GM18951 (cell line): ENCODE data around the gene STAT4.

Experiments used
- POLR2A ChIP-seq: IDR thresholded peaks from 4 replicates; pipeline ENCODE4 v1.6.1; 2011; ENCODE audit warnings: mild to moderate bottlenecking; ENCODE audit not compliant: insufficient read length, insufficient read depth; ENCODE audit errors: extremely low read depth
- in situ Hi-C: fragments of 300-500 bp; cut with MboI; formaldehyde crosslinking; loops from one replicate; pipeline ENCODE4 v1.12.0; 2022; ENCODE audit warnings: low sequenced_read_pairs, mixed read lengths, inconsistent platforms; ENCODE audit not compliant: unreplicated experiment

STAT4 gene

DNA sequence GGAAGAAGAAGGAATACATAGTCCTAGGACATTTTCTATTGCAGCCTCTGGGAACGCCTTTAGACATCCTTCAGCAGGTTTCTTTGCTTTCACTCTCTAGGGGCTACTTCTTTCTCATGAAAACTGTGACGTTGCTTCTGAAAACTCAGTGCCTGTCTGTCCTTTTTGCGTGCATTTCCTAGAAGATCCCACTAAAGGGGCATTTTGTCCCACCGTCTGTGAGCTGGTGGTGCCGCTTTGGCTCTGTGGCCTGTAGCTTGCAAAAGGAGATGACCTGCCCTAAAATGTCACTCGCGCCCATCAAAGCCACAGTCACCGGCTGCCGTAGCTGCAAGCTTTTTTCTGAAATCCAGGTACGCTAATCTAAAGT, 579 bp downstream of the STAT4 start:
- TF ChIP-seq POLR2A: no peak
- in situ Hi-C loops: no loop called here

DNA sequence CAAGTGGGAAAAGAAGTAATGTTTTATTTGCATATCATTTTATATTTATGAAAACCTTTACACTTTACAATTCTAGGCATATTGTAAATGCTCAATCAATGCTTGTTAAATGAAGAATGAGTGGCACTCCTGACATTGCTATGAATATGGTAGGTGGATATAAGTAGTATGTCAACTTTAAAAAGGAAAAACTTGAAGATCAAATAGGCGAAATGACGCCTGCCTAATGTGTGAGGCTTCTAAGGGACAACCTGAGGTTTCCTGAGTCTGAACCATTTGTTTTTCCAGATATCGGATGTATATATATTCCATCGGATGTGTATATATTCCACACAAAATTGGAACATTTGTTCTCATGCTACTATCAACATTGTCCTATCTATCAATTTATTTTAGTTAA, 1.4 kb downstream of the STAT4 start:
- no peak for TF ChIP-seq POLR2A
- in situ Hi-C loops: loop anchor here (5.0 to 10.0 kb wide), 2 partner anchors 77 to 95 kb away; no protein-coding TSS in a partner anchor

DNA sequence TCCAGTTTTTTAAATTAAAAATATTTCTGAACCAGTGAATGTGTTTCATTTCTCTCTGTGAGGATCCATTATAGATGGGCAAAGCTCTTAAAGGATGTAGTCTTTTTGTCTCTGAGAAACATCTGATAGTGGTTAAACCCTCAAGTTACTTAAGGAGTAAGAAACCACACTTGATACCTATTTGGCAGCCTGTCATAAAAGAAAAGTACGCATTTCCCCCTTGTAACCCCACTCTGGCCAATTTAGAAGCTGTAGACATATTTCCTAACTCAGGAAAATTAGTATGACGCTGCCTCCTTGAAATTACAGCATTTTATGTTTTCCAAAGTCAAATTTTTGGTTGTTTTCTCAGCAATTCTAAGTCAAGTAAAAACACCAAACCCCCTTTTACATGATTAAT, 2.0 kb downstream of the STAT4 start:
- in situ Hi-C loops: loop anchor here (5.0 to 10.0 kb wide), 2 partner anchors 76 to 94 kb away; no protein-coding TSS in a partner anchor

DNA sequence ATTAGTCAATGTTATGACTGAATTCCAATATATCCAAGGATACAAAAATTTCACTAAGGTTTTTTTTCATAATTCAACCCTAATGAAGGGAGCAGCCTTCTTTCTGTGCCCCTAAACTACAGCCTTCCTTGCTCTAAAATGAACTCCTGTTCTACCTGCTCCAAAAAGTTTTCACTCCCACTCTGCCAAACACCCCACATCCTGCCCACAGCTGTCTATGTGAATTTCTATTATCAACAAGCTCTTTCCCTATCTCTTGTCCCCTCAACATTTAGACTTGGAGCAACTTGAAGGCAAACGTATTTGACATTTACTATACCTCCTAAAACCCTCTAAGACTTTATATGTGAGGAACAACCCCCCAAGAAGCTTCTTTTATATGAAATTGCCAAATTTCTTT, 2.5 kb downstream of the STAT4 start:
- no peak for TF ChIP-seq POLR2A
- in situ Hi-C loops: loop anchor here (5.0 to 10.0 kb wide), 2 partner anchors 76 to 93 kb away; no protein-coding TSS in a partner anchor

More for the DNA sequence above, 2.0 kb downstream of the STAT4 start:
- TF ChIP-seq POLR2A: no peak

DNA sequence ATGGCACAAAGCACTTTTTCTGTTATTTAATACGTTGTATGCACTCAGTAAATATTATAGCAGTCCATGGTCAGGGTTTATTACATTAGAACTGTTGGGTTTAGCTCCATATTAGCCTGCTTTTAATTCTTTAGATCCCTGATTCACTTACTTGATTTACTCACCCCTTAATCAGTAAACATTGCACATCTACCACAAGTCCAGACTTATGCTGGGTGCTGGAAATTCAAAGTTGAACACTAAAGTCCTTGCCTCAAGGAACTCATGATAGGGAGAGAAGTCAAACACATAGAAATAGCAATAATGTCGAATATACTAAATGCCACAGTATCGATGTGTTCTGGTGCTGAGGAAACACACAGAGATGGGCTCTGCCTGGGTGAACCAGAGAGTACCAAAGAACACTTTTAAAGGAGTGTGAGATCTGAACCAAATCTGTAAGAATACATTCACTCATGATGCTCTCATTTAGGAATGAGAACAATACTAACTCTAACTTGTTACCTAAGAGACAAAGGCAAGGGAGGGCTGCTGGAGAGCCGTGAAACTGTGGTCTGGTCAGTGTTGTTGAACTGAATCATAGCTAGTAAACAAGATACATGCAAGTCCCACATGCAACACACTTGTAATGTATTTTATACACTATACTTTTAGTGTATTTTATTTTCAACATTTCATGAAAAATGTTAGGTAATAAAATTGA, 4.9 kb downstream of the STAT4 start:
- in situ Hi-C loops: loop anchor here (5.0 to 10.0 kb wide), 2 partner anchors 74 to 91 kb away; no protein-coding TSS in a partner anchor
- TF ChIP-seq POLR2A: no peak

DNA sequence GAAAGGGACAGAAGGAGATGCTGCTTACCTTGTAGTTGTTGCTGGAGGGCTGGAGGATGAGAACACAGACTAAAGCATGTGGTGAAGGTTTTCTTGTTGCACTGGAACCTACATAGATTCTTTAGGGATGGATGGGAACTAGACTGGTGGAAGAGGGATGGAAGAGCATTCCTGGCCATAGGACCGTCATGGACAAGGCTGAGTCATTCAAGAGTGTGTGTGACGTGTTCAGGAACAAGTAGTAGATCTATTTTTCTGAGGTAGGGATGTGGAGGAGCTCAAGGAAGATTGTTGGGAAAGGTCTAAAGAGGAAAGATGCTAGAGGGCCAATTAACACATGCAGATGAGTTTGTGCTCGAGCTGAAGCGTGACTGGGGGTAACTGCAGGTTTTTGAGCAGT, 6.6 kb downstream of the STAT4 start:
- in situ Hi-C loops: loop anchor here (10.0 kb wide), 1 partner anchor 89 kb away; no protein-coding TSS in a partner anchor
- no peak for TF ChIP-seq POLR2A

DNA sequence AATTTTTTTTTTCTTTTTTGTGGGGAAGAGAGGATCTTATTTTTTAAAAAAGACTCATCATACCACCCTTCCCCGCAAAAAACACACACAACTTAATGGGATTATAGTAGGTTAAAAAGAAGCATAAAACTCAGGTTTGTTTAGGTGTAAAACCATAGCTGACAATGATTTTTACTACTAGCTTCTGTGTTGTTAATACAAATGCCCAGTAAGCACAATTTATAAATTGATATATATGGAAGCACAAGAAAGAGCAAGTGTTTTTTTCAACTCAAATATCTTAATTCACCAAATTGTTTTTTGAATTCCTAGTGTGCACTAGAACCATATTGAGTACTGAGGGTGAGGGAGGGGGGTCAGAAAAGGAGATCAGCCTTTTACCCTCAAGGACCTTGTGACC, 7.0 kb downstream of the STAT4 start:
- in situ Hi-C loops: loop anchor here (10.0 kb wide), 1 partner anchor 89 kb away; no protein-coding TSS in a partner anchor
- TF ChIP-seq POLR2A: no peak

DNA sequence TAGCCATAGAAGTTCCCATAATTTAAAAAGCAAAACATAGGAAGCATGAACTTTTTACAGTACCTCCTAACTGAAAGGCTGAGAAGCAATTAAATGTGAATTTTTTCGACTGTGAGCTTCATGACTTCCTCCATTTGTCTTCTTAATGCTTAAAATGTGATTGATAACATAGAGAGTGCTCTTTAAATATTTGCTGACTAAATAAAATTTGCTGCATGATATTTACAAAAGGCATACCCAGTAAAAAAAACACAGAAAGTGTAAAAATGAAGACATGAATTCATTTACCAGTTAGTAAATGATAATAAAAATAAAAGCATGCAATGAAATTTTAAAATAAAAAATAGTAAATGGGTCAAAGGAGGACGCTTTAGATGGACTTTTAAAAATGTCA, 21.9 kb downstream of the STAT4 start:
- TF ChIP-seq POLR2A: no peak
- in situ Hi-C loops: no loop called here

DNA sequence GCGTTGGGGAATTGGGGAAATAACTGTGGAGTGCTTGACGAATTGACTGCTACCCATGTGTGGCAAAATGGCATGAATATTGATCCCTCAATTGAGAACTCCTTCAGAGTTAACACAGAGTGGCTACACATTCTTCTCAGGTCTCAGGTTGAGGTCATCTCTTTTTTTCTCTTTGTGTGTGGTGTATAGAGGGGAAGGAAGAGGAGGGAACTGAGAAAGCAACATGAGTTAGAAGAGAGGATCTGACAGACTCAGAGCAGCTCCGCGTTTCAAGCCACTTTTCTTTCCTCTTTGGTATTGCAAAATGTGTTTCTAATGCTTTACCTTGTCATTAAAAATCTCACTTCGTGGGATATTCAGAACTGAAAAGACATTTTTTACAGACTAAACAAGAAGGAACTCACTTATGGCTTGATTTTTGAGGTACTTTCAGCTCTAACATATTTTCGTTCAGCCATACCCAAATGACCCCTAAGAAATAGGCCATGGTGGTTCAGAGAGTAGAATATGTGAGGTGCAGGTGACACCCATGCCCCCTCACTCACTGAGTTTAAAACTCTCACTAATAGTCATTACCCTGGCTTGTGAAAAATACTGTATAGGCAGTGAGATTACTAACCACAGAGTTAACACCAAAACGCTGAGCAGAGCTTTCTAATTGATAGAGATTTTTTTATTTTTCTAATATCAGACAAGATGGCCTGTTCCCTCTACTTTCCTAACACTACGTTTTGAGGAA, 22.5 kb downstream of the STAT4 start:
- no peak for TF ChIP-seq POLR2A
- in situ Hi-C loops: no loop called here

DNA sequence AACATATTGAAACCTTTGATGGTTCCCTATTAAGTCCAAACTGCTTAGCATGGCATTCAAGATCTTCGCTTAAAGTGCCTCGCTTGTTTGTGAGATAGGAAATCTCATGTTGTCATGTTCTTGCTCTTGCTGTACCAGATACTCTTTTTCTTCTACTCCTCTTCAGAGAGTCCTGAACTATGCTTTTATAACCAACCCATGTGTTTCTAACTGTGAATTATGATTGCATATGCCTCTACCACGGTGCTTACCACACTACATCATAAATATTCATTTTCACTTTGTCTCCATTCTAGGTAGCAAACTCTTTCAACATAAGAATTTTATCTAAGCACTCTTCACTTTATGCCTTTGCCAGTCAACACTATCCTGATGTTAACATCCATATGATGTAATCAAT, 23.6 kb downstream of the STAT4 start:
- TF ChIP-seq POLR2A: no peak
- in situ Hi-C loops: no loop called here

DNA sequence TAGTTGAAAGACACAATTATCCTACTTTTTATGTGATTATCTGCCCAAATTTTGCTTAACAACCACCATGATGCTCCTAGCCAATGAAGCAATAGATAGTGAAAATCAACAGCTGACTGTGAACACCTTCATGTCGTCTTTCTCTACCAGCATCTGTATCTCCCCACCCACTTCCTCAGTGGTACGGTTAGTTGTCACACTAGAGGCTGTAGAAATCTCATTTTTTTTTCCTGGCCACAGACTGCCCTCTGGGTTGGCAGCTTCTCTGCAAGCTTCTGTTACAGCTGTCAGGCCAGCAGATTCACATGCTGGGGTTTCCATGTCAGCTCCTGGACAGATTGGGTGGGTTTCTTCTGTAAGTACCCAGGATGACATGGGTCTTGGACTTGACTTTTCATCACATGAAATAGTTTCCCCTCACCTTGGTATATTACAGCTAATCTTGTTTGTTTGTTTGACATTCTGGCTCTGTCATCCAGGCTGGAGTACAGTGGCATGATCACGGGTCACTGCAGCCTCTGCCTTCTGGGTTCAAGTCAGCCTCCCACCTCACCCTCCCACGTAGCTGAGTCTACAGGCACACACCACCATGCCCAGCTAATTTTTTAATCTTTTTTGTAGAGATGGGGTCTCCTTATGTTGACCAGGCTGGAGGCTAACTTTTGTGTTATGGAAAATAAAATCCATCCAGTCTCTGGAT, 24.3 kb downstream of the STAT4 start:
- in situ Hi-C loops: no loop called here

DNA sequence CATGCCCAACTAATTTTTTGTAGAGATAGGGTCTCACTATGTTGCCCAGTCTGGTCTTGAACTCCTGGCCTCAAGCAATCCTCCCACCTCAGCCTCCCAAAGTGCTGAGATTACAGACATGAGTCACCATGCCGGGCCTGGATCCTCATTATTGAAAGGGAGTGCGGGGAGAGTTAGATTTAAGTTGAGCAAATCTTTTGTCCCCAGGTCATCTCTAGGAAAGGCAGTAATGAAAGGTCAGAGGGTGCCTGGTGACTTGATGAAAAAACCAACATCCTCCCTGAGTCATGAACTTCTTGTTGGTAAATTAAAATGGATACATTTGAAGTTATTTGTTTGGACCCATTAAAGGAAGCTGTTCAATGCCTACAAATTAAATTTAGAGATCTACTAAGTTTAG, 25.1 kb downstream of the STAT4 start:
- in situ Hi-C loops: no loop called here
- TF ChIP-seq POLR2A: no peak

More for the DNA sequence above, 24.3 kb downstream of the STAT4 start:
- no peak for TF ChIP-seq POLR2A

DNA sequence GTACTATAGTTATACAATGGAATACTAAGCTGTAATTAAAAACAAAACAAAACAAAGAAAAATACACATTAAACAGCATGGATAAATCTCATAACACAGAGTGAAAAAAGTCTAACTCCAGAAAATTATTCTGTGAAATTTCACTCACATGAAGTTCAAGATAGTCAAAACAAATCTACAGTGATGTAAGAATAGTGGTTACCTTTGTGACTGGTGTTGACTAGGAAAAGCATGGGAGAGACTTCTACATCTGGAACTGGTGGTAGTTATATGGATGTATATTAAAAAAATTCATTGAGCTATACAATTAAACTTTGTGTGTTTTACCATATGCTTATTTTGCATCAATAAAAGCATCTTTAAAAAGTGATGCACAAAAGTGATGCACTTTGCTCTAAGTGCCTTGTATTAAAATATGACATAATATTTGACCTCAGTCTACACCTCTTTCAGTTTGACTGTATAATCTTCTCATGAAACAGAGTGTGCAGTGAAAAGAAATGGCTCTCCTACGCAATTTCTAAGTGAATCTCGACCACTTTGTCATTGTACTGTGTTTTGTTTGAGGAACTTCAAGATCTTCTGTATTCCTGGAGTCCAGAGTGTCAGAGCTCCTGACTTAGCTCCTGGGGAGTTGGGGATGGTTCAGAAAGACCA, 28.0 kb downstream of the STAT4 start:
- in situ Hi-C loops: no loop called here
- no peak for TF ChIP-seq POLR2A

DNA sequence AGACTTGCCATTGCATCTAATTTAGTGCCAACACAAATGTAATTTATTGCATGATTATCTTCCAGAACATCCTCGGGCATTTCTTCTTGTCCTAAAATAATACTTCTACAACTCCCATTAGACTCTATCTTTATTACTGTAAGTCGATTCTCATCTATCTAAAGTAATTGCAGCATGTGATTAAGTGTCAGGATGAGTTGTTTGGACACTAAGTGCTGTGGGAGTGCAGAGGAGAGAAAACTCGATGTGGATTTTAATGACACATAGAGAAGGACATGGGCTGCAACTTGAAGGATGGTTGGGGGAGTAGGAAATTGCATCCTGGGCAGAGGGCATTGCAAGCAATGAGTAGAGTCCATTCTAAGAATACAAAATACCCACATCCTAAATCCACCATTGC, 33.5 kb downstream of the STAT4 start:
- TF ChIP-seq POLR2A: no peak
- in situ Hi-C loops: no loop called here
